ENCODE data around the gene AGAP1. TPM values are rescaled to one million over a fixed set of nuclear protein-coding genes. Genes with fewer than 3 reads are reported as not detected.

The AGAP1 gene
- total RNA-seq, 6 experiments from 2014 or later = 8.1 to 11.2 (median 9.8) TPM

GRCh38 chr2:235835810-235836209 is 342.0 kb downstream of the AGAP1 start:
- WGBS (ENCODE audit: insufficient coverage, low coverage, low lambda C conversion rate, missing lambda C conversion rate) = 88% methylated on average over 6 of the region's 6 CpGs

GRCh38 chr2:235836491-235836911 is 342.7 kb downstream of the AGAP1 start:
- DNase-seq (no peak), ATAC-seq (no peak)
- Histone ChIP-seq H3K4me3 (no peak overlapping the region), H3K27me3 (no peaks in the 10 kb centered on the region), H3K36me3 (no peaks in the 10 kb centered on the region), H3K4me1 (no peaks in the 10 kb centered on the region), H3K9me3 (no peaks in the 10 kb centered on the region), H3K27ac (no peak overlapping the region)
- intact Hi-C loops (cut with DNase I) = no loop called here
- TF ChIP-seq, protein P1, sequence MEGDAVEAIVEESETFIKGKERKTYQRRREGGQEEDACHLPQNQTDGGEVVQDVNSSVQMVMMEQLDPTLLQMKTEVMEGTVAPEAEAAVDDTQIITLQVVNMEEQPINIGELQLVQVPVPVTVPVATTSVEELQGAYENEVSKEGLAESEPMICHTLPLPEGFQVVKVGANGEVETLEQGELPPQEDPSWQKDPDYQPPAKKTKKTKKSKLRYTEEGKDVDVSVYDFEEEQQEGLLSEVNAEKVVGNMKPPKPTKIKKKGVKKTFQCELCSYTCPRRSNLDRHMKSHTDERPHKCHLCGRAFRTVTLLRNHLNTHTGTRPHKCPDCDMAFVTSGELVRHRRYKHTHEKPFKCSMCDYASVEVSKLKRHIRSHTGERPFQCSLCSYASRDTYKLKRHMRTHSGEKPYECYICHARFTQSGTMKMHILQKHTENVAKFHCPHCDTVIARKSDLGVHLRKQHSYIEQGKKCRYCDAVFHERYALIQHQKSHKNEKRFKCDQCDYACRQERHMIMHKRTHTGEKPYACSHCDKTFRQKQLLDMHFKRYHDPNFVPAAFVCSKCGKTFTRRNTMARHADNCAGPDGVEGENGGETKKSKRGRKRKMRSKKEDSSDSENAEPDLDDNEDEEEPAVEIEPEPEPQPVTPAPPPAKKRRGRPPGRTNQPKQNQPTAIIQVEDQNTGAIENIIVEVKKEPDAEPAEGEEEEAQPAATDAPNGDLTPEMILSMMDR (IDR thresholded peaks at IDR 0.05) = no peak
- no peak for TF ChIP-seq POLR2A (IDR thresholded peaks at IDR 0.05)
- 88% methylated on average over 2 of the region's 7 CpGs for WGBS (ENCODE audit: insufficient coverage, low coverage, low lambda C conversion rate, missing lambda C conversion rate)

More at GRCh38 chr2:235835810-235836209, 342.0 kb downstream of the AGAP1 start:
- Histone ChIP-seq H3K4me3 (no peak overlapping the region), H3K36me3 (no peaks in the 10 kb centered on the region), H3K9me3 (no peaks in the 10 kb centered on the region), H3K27ac (no peak overlapping the region), H3K4me1 (no peaks in the 10 kb centered on the region), H3K27me3 (no peaks in the 10 kb centered on the region)
- ATAC-seq = no peak
- DNase-seq = no peak
- TF ChIP-seq, protein P1 (IDR thresholded peaks at IDR 0.05) = no peak
- no peak for TF ChIP-seq POLR2A (IDR thresholded peaks at IDR 0.05)
- intact Hi-C loops (cut with DNase I) = no loop called here

- ATAC-seq (no peak), DNase-seq (no peak)
- Histone ChIP-seq H3K36me3 (no peaks in the 10 kb centered on the region), H3K4me3 (no peak overlapping the region), H3K9me3 (no peaks in the 10 kb centered on the region), H3K27me3 (no peaks in the 10 kb centered on the region), H3K27ac (no peak overlapping the region), H3K4me1 (no peaks in the 10 kb centered on the region)
- 91% methylated on average over 6 of the region's 11 CpGs for WGBS (ENCODE audit: insufficient coverage, low coverage, low lambda C conversion rate, missing lambda C conversion rate)
- TF ChIP-seq, protein P1 (IDR thresholded peaks at IDR 0.05) = no peak
- no peak for TF ChIP-seq POLR2A (IDR thresholded peaks at IDR 0.05)
- intact Hi-C loops (cut with DNase I) = no loop called here
These were observed 345.4 kb downstream of the AGAP1 start for GRCh38 chr2:235839226-235839625.

DNA sequence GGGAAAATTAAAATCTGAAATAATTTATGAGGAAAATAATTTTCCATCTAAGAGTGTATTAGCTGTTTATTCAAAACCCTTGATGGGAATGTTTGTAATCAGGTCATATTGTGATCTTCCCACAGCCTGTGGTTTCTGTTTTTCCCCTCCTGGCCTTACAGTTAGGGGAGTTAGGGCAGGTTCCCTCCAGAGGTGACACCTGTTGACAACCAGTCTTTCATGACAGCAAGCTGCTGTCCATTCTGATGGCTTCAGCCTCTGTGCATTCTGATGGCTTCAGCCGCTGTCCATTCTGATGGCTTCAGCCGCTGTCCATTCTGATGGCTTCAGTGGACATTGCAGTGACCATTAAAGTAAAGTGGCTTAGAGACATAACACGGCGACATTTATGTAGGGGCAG is 346.1 kb downstream of the AGAP1 start:
- intact Hi-C loops (cut with DNase I) = no loop called here
- TF ChIP-seq, protein P1 (IDR thresholded peaks at IDR 0.05) = no peak
- TF ChIP-seq POLR2A (IDR thresholded peaks at IDR 0.05) = no peak
- DNase-seq (no peak), ATAC-seq (no peak)
- 94% methylated on average over 4 of the region's 4 CpGs for WGBS (ENCODE audit: insufficient coverage, low coverage, low lambda C conversion rate, missing lambda C conversion rate)
- Histone ChIP-seq H3K27ac (no peak overlapping the region), H3K4me3 (no peak overlapping the region), H3K27me3 (no peaks in the 10 kb centered on the region), H3K36me3 (no peaks in the 10 kb centered on the region), H3K4me1 (no peaks in the 10 kb centered on the region), H3K9me3 (no peaks in the 10 kb centered on the region)

- TF ChIP-seq, protein P1 (IDR thresholded peaks at IDR 0.05) = no peak
- no peak for TF ChIP-seq POLR2A (IDR thresholded peaks at IDR 0.05)
- no peaks in the 10 kb centered on the region for H3K4me1 ChIP-seq
- intact Hi-C loops (cut with DNase I) = no loop called here
- no peak overlapping the region for H3K27ac ChIP-seq
- no peak for ATAC-seq
- H3K27me3 ChIP-seq = no peaks in the 10 kb centered on the region
- H3K9me3 ChIP-seq = no peaks in the 10 kb centered on the region
- WGBS (ENCODE audit: insufficient coverage, low coverage, low lambda C conversion rate, missing lambda C conversion rate) = 87% methylated on average over 11 of the region's 13 CpGs
- no peak for DNase-seq
- no peaks in the 10 kb centered on the region for H3K36me3 ChIP-seq
- no peak overlapping the region for H3K4me3 ChIP-seq
These were observed 348.0 kb downstream of the AGAP1 start for GRCh38 chr2:235841863-235842262.

All from right lobe of liver (tissue), 6 donors.